ENCODE results near the gene CELA1.

CELA1 gene

DNA sequence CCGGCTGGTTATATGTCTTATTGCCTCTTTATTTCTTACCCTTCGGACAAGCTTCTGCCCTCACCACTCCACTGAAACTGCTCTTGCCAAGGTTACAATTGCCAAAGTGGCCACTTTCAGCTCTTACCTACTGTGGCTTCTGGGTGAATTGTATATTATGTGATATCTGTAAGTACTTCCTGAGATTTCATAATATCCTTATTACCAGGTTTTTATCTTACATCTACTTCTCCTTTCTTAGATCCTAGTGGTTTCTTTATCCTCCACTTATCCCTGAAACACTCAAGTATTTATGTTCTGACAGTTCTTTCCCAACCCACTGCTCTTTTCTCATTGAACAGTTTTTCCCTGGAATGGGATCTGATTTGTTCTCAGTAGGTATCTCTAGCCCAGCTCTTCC, 10.5 kb downstream of the CELA1 start:
- no peak overlapping the region for H3K4me3 ChIP-seq (replicated peaks in 1 of 2; ENCODE audit: low read depth in 2 of 2, low read length in 2 of 2)
- no peak for DNase-seq (ENCODE audit: low read depth in 2 of 2)
- TF ChIP-seq, protein P1, sequence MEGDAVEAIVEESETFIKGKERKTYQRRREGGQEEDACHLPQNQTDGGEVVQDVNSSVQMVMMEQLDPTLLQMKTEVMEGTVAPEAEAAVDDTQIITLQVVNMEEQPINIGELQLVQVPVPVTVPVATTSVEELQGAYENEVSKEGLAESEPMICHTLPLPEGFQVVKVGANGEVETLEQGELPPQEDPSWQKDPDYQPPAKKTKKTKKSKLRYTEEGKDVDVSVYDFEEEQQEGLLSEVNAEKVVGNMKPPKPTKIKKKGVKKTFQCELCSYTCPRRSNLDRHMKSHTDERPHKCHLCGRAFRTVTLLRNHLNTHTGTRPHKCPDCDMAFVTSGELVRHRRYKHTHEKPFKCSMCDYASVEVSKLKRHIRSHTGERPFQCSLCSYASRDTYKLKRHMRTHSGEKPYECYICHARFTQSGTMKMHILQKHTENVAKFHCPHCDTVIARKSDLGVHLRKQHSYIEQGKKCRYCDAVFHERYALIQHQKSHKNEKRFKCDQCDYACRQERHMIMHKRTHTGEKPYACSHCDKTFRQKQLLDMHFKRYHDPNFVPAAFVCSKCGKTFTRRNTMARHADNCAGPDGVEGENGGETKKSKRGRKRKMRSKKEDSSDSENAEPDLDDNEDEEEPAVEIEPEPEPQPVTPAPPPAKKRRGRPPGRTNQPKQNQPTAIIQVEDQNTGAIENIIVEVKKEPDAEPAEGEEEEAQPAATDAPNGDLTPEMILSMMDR (IDR thresholded peaks at IDR 0.05; ENCODE audit: low read depth, low read length): no peak

DNA sequence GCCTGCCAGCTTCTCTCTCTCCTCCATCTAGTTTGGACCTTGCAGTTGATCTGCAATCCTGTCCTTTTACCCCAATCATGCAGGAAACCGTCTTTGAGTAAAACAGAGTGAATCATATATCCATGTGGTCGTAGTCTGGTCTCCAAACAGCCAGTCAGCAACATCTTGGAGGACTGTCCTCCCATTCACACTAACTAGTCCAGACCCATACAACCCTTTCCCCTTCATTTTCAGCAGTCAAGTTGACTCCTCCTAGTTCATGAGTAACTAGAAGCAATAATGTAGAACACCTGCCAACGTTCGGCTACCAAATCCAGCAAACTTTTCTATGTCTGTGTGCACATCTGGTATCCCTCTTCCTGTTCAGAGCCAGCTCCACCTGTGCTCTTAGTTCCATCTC, 11.7 kb downstream of the CELA1 start:
- DNase-seq (ENCODE audit: low read depth in 2 of 2): peak in 1 of 2 donors; percentile 20
- TF ChIP-seq, protein P1 (IDR thresholded peaks at IDR 0.05; ENCODE audit: low read depth, low read length): no peak
- H3K4me3 ChIP-seq (replicated peaks in 1 of 2; ENCODE audit: low read depth in 2 of 2, low read length in 2 of 2): no peak overlapping the region

DNA sequence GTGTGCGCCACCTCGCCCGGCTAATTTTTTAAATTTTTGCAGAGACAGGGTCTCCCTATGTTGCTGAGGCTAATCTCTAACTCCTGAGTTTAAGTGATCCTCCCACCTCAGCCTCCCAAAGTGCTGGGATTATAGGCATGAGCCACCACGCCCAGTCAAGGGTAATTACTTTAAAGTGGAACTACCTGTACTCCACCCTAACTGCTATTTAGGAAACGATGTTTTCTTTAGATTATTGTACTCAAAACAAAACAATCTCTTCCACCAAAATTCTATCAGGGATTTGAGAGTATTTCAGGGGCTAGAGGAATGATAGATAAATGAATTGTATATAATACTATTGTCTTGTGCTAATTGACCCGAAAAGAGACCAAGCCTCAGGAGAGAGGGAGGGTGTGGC, 12.9 kb downstream of the CELA1 start:
- DNase-seq (ENCODE audit: low read depth in 2 of 2): no peak
- TF ChIP-seq, protein P1 (IDR thresholded peaks at IDR 0.05; ENCODE audit: low read depth, low read length): no peak
- H3K4me3 ChIP-seq (replicated peaks in 1 of 2; ENCODE audit: low read depth in 2 of 2, low read length in 2 of 2): no peak overlapping the region

DNA sequence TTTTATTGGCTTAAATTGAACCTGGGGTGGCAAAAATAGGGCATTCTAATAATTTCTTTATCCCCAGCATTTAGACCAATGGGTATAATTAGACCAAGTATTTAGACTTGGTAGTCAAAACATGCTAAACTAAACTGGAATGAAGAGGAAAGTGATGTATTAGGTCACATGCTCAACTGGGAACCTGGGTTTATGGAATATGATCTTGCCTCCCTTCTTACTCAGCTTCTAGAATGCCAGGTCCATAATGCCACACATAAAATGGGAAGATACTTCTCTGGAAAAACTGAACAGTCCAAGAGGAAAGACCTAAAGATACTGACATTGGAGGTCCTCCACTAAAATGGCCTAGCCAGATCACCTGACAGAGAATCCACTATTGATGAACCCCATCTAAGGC, 16.3 kb downstream of the CELA1 start:
- TF ChIP-seq, protein P1 (IDR thresholded peaks at IDR 0.05; ENCODE audit: low read depth, low read length): no peak
- no peak overlapping the region for H3K4me3 ChIP-seq (replicated peaks in 1 of 2; ENCODE audit: low read depth in 2 of 2, low read length in 2 of 2)
- DNase-seq (ENCODE audit: low read depth in 2 of 2): no peak

DNA sequence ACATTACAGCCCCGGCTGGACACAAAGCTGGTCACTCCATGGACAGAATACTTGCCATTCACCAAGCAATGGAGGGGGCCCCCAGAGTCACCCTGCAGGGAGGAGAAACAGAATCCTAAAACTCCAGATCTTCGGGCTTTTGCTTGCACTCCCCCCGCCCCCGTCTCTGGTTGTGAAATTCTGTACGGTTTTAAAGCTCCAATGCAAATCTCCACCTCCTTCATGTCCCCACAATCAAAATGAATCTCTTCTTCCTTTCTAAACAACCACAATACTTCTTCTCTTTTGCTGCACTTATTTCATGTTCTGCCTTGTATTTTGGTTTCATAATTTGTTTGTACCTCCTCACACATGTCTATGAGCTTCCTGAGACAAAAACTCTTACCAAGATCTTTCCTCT, 16.7 kb downstream of the CELA1 start:
- TF ChIP-seq, protein P1 (IDR thresholded peaks at IDR 0.05; ENCODE audit: low read depth, low read length): no peak
- DNase-seq (ENCODE audit: low read depth in 2 of 2): no peak
- H3K4me3 ChIP-seq (replicated peaks in 1 of 2; ENCODE audit: low read depth in 2 of 2, low read length in 2 of 2): no peak overlapping the region

DNA sequence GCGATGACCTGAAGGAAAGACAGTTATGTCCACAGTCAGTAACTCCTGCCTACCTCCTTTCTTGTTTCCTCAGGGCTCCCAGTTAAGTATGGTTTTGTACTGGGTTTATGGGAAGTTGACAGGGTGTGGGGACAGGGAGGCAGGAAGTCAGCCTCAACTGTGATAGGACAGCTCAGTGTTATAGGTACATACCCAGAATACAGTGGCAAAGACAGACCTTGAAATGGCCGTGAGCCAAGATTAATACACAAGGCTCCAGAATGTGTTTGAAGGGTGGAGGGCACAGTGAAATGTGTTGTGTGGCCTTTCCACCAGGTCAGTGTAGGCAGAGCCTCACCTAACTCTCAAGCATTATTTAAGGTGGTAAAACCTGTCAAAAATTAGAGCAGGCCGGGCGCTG, 17.9 kb downstream of the CELA1 start:
- no peak for DNase-seq (ENCODE audit: low read depth in 2 of 2)
- TF ChIP-seq, protein P1 (IDR thresholded peaks at IDR 0.05; ENCODE audit: low read depth, low read length): no peak

DNA sequence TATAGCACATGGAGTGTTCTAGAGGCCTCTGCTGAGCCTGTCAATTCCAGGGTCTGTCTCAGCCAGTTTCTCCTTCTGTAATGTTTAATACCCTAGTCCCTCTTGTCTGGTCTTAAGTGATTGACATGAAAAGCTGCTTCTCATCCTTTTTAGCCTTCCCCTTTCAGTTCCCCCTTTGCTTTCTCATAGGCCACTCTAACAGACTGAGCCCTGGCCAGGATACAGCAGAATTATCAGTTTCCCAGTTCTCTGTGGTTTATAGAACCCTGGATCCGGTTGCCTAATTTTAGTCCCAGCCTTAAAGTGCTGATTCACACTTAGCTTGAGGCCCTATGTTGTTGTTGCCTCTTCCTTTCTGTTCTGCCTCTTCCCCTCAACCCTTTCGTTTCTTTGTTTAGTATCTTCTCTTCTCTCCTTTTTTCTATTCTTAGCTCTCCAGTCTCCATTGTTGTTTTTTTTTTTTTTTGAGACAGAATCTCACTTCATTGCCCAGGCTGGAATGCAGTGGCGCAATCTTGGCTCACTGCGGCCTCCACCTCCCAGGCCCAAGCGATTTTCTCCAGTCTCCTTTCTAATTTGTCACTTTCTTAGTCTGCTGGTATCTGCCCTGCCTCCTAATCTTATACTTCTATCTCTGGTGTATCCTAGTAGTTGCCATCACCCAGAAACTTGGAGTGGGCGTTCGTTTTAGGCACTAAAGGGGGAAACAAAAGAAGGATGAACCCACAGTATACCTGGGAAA, 19.6 kb downstream of the CELA1 start:
- H3K4me3 ChIP-seq (replicated peaks in 1 of 2; ENCODE audit: low read depth in 2 of 2, low read length in 2 of 2): no peak overlapping the region
- peak; percentile 82 to 91 for DNase-seq (ENCODE audit: low read depth in 2 of 2)
- TF ChIP-seq, protein P1 (IDR thresholded peaks at IDR 0.05; ENCODE audit: low read depth, low read length): no peak

More for the DNA sequence above, 17.9 kb downstream of the CELA1 start:
- no peak overlapping the region for H3K4me3 ChIP-seq (replicated peaks in 1 of 2; ENCODE audit: low read depth in 2 of 2, low read length in 2 of 2)

Data from cardiac fibroblast (primary cell).